Measurements from ENCODE around the gene FANCL.
"Not testable (repeated sequence)": the region's sequence is repeated elsewhere in the genome, so short reads cannot be mapped to it uniquely, and the experiment has no call there.

The FANCL gene

GRCh38 chr2:58163913-58164312 is 77.2 kb downstream of the FANCL start:
- no peak for TF ChIP-seq ZNF384 (IDR thresholded peaks at IDR 0.05)
- no peak for TF ChIP-seq FOXM1 (IDR thresholded peaks at IDR 0.05; ENCODE audit: borderline replicate concordance)
- TF ChIP-seq NFRKB (IDR thresholded peaks at IDR 0.05) = no peak
- no peak for TF ChIP-seq TARDBP (IDR thresholded peaks at IDR 0.05)
- TF ChIP-seq CTBP1 (IDR thresholded peaks at IDR 0.05; ENCODE audit: borderline replicate concordance) = no peak
- TF ChIP-seq SUZ12 (IDR thresholded peaks at IDR 0.05) = no peak
- TF ChIP-seq L3MBTL2 (conservative IDR thresholded peaks at IDR 0.05) = no peak
- no peak for TF ChIP-seq FOXA1 (IDR thresholded peaks at IDR 0.05)
- TF ChIP-seq ELF4 (IDR thresholded peaks at IDR 0.05) = no peak
- TF ChIP-seq ARNT (IDR thresholded peaks at IDR 0.05) = no peak
- TF ChIP-seq BHLHE40 (IDR thresholded peaks at IDR 0.05; ENCODE audit: borderline replicate concordance) = no peak
- no peak for TF ChIP-seq SP1 (IDR thresholded peaks at IDR 0.05)
- no peak for TF ChIP-seq LEF1 (IDR thresholded peaks at IDR 0.05; ENCODE audit: borderline replicate concordance)
- TF ChIP-seq PKNOX1 (IDR thresholded peaks at IDR 0.05) = no peak
- TF ChIP-seq FOXK2 (IDR thresholded peaks at IDR 0.05) = no peak
- POLR2A ChIA-PET = no interaction called here
- CTCF ChIA-PET = no interaction called here
- no peak for DNase-seq (ENCODE audit: extremely low spot score)

GRCh38 chr2:58158481-58158880 is 82.6 kb downstream of the FANCL start:
- POLR2A ChIA-PET = no interaction called here
- DNase-seq (ENCODE audit: extremely low spot score) = no peak
- CTCF ChIA-PET = no interaction called here
- TF ChIP-seq NFRKB (IDR thresholded peaks at IDR 0.05) = no peak
- TF ChIP-seq FOXK2 (IDR thresholded peaks at IDR 0.05) = no peak
- no peak for TF ChIP-seq CTBP1 (IDR thresholded peaks at IDR 0.05; ENCODE audit: borderline replicate concordance)
- no peak for TF ChIP-seq ZNF384 (IDR thresholded peaks at IDR 0.05)
- TF ChIP-seq PKNOX1 (IDR thresholded peaks at IDR 0.05) = no peak
- TF ChIP-seq SUZ12 (IDR thresholded peaks at IDR 0.05) = no peak
- no peak for TF ChIP-seq SP1 (IDR thresholded peaks at IDR 0.05)

GRCh38 chr2:58157754-58158153 is 83.4 kb downstream of the FANCL start:
- DNase-seq (ENCODE audit: extremely low spot score) = no peak
- CTCF ChIA-PET = no interaction called here
- TF ChIP-seq CTBP1 (IDR thresholded peaks at IDR 0.05; ENCODE audit: borderline replicate concordance) (no peak), LEF1 (IDR thresholded peaks at IDR 0.05; ENCODE audit: borderline replicate concordance) (no peak), L3MBTL2 (conservative IDR thresholded peaks at IDR 0.05) (no peak), NFRKB (IDR thresholded peaks at IDR 0.05) (no peak)
- POLR2A ChIA-PET = no interaction called here

- ChIA-PET CTCF (no interaction called here), POLR2A (interaction anchor here (1.2 kb wide), 1 partner anchor 110 kb away, joined by 3 read pairs; the partner anchor contains the start of gene VRK2)
- TF ChIP-seq ZNF384 (IDR thresholded peaks at IDR 0.05) (no peak), PKNOX1 (IDR thresholded peaks at IDR 0.05) (no peak), L3MBTL2 (conservative IDR thresholded peaks at IDR 0.05) (no peak), FOXM1 (IDR thresholded peaks at IDR 0.05; ENCODE audit: borderline replicate concordance) (no peak), SUZ12 (IDR thresholded peaks at IDR 0.05) (no peak), CTBP1 (IDR thresholded peaks at IDR 0.05; ENCODE audit: borderline replicate concordance) (no peak), HDGF (IDR thresholded peaks at IDR 0.05; ENCODE audit: borderline replicate concordance) (no peak), ARNT (IDR thresholded peaks at IDR 0.05) (no peak), FOXK2 (IDR thresholded peaks at IDR 0.05) (no peak), TARDBP (IDR thresholded peaks at IDR 0.05) (no peak), NFRKB (IDR thresholded peaks at IDR 0.05) (no peak), SP1 (IDR thresholded peaks at IDR 0.05) (no peak), LEF1 (IDR thresholded peaks at IDR 0.05; ENCODE audit: borderline replicate concordance) (no peak), FOXA1 (IDR thresholded peaks at IDR 0.05) (no peak), ELF4 (IDR thresholded peaks at IDR 0.05) (no peak), BHLHE40 (IDR thresholded peaks at IDR 0.05; ENCODE audit: borderline replicate concordance) (no peak)
- no peak for DNase-seq (ENCODE audit: extremely low spot score)
Measured at GRCh38 chr2:58156780-58157179, 84.3 kb downstream of the FANCL start.

- ChIA-PET CTCF (no interaction called here), POLR2A (interaction anchor here (0.7 kb wide), 1 partner anchor 11 kb away, joined by 3 read pairs; no protein-coding TSS in a partner anchor)
- DNase-seq (ENCODE audit: extremely low spot score) = no peak
- TF ChIP-seq BHLHE40 (IDR thresholded peaks at IDR 0.05; ENCODE audit: borderline replicate concordance) (no peak), FOXK2 (IDR thresholded peaks at IDR 0.05) (no peak), SP1 (IDR thresholded peaks at IDR 0.05) (no peak), ELF4 (IDR thresholded peaks at IDR 0.05) (no peak), FOXM1 (IDR thresholded peaks at IDR 0.05; ENCODE audit: borderline replicate concordance) (no peak), PKNOX1 (IDR thresholded peaks at IDR 0.05) (no peak), L3MBTL2 (conservative IDR thresholded peaks at IDR 0.05) (no peak), FOXA1 (IDR thresholded peaks at IDR 0.05) (no peak), HDGF (IDR thresholded peaks at IDR 0.05; ENCODE audit: borderline replicate concordance) (no peak), NFRKB (IDR thresholded peaks at IDR 0.05) (no peak), ARNT (IDR thresholded peaks at IDR 0.05) (no peak), ZNF384 (IDR thresholded peaks at IDR 0.05) (no peak), TARDBP (IDR thresholded peaks at IDR 0.05) (no peak)
Measured at GRCh38 chr2:58155160-58155778, 85.9 kb downstream of the FANCL start.

GRCh38 chr2:58146707-58147106 is 94.4 kb downstream of the FANCL start:
- CTCF ChIA-PET = no interaction called here
- no peak for DNase-seq (ENCODE audit: extremely low spot score)
- POLR2A ChIA-PET = no interaction called here
- TF ChIP-seq SUZ12 (IDR thresholded peaks at IDR 0.05) = no peak
- TF ChIP-seq FOXA1 (IDR thresholded peaks at IDR 0.05) = no peak
- no peak for TF ChIP-seq ARNT (IDR thresholded peaks at IDR 0.05)
- TF ChIP-seq L3MBTL2 (conservative IDR thresholded peaks at IDR 0.05) = no peak
- TF ChIP-seq NFRKB (IDR thresholded peaks at IDR 0.05) = no peak
- TF ChIP-seq HDGF (IDR thresholded peaks at IDR 0.05; ENCODE audit: borderline replicate concordance) = no peak
- no peak for TF ChIP-seq FOXM1 (IDR thresholded peaks at IDR 0.05; ENCODE audit: borderline replicate concordance)
- TF ChIP-seq CTBP1 (IDR thresholded peaks at IDR 0.05; ENCODE audit: borderline replicate concordance) = no peak
- no peak for TF ChIP-seq ZNF384 (IDR thresholded peaks at IDR 0.05)
- TF ChIP-seq PKNOX1 (IDR thresholded peaks at IDR 0.05) = no peak
- TF ChIP-seq TARDBP (IDR thresholded peaks at IDR 0.05) = no peak
- no peak for TF ChIP-seq LEF1 (IDR thresholded peaks at IDR 0.05; ENCODE audit: borderline replicate concordance)
- no peak for TF ChIP-seq BHLHE40 (IDR thresholded peaks at IDR 0.05; ENCODE audit: borderline replicate concordance)
- no peak for TF ChIP-seq ELF4 (IDR thresholded peaks at IDR 0.05)
- no peak for TF ChIP-seq SP1 (IDR thresholded peaks at IDR 0.05)
- no peak for TF ChIP-seq FOXK2 (IDR thresholded peaks at IDR 0.05)

GRCh38 chr2:58145769-58146168 is 95.4 kb downstream of the FANCL start:
- CTCF ChIA-PET, POLR2A ChIA-PET: not testable (repeated sequence)

More at GRCh38 chr2:58145769-58146168, 95.4 kb downstream of the FANCL start:
- DNase-seq (ENCODE audit: extremely low spot score) = not testable (repeated sequence)
